T-helper 22 cell (primary cell): ENCODE results near the gene IFITM5.
"Not testable (repeated sequence)": the region's sequence is repeated elsewhere in the genome, so short reads cannot be mapped to it uniquely, and the experiment has no call there.

ENCODE experiments used
- DNase-seq: peaks from one replicate; pipeline ENCODE4 v3.0.0-alpha.2; 2020; ENCODE audit warnings: low read depth

The IFITM5 gene

GRCh38 chr11:328012-328411, 28.7 kb upstream of the IFITM5 start:
- DNase-seq = no peak

- no peak for DNase-seq
These were observed 28.2 kb upstream of the IFITM5 start for GRCh38 chr11:327581-327923.

GRCh38 chr11:326842-327580, 27.7 kb upstream of the IFITM5 start:
- DNase-seq = peak; percentile 37

- DNase-seq = no peak
These were observed 27.2 kb upstream of the IFITM5 start for GRCh38 chr11:326592-326841.

- no peak for DNase-seq
These were observed 26.7 kb upstream of the IFITM5 start for GRCh38 chr11:325796-326591.

- not testable (repeated sequence) for DNase-seq
These were observed 25.5 kb upstream of the IFITM5 start for GRCh38 chr11:324593-325517.

- no peak for DNase-seq
These were observed 24.8 kb upstream of the IFITM5 start for GRCh38 chr11:324156-324555.

GRCh38 chr11:319888-320273, 20.6 kb upstream of the IFITM5 start:
- DNase-seq = not testable (repeated sequence)

GRCh38 chr11:319121-319887, 20.0 kb upstream of the IFITM5 start:
- not testable (repeated sequence) for DNase-seq

- not testable (repeated sequence) for DNase-seq
These were observed 19.2 kb upstream of the IFITM5 start for GRCh38 chr11:318405-319120.

- not testable (repeated sequence) for DNase-seq
These were observed 18.5 kb upstream of the IFITM5 start for GRCh38 chr11:317668-318404.

GRCh38 chr11:316891-317301, 17.6 kb upstream of the IFITM5 start:
- DNase-seq = no peak

GRCh38 chr11:316031-316701, 16.8 kb upstream of the IFITM5 start:
- no peak for DNase-seq

- DNase-seq = no peak
These were observed 16.2 kb upstream of the IFITM5 start for GRCh38 chr11:315516-315994.

- no peak for DNase-seq
These were observed 15.7 kb upstream of the IFITM5 start for GRCh38 chr11:315051-315481.

- not testable (repeated sequence) for DNase-seq
These were observed 15.2 kb upstream of the IFITM5 start for GRCh38 chr11:314554-314875.

- DNase-seq = peak; percentile 57
These were observed 14.6 kb upstream of the IFITM5 start, which contains the start of gene IFITM1 for GRCh38 chr11:313787-314553. TSS of gene IFITM1 (plus strand) at chr11:314040. CDS start at chr11:314171, 131 bp downstream.

- DNase-seq = no peak
These were observed 14.0 kb upstream of the IFITM5 start for GRCh38 chr11:313304-313786.
